Keratinocyte (primary cell): ENCODE measurements around the gene CASTOR1. TPM values are rescaled to one million over a fixed set of nuclear protein-coding genes. Genes with fewer than 3 reads are reported as not detected.

Source experiments
- DNase-seq: peaks from one replicate; pipeline ENCODE4 v3.0.0-alpha.2; 2011; ENCODE audit warnings: low read depth, missing footprints, low spot score
- FAIRE-seq: peaks from 2 replicates; lab custom pipeline; 2011; peaks lifted over from hg19 to GRCh38; lab: Jason Lieb, UNC
- H2AFZ ChIP-seq: 2 replicates; pipeline ENCODE4 v1.6.0; 2012; ENCODE audit warnings: low read length, control low read depth, inconsistent platforms; ENCODE audit not compliant: control insufficient read depth
- H3K27ac ChIP-seq: 2 replicates; pipeline ENCODE4 v1.5.1; 2011; ENCODE audit warnings: low read length; ENCODE audit not compliant: control insufficient read depth, insufficient read depth
- H3K27me3 ChIP-seq: 3 replicates; pipeline ENCODE4 v1.6.0; 2011; ENCODE audit warnings: low read length; ENCODE audit not compliant: control insufficient read depth, insufficient read depth; ENCODE audit errors: extremely low read depth
- H3K36me3 ChIP-seq, 2 experiments: 2 replicates in 1 of 2; 3 replicates in 1 of 2; pipeline ENCODE4 v1.5.1; 2011; ENCODE audit warnings: low read length in 2 of 2, mild to moderate bottlenecking in 1 of 2; ENCODE audit not compliant: control insufficient read depth in 2 of 2, insufficient read depth in 2 of 2; ENCODE audit errors: extremely low read depth in 1 of 2
- H3K4me1 ChIP-seq: 3 replicates; pipeline ENCODE4 v1.5.1; 2011; ENCODE audit warnings: low read length; ENCODE audit not compliant: control insufficient read depth, insufficient read depth; ENCODE audit errors: extremely low read depth
- H3K4me2 ChIP-seq: 3 replicates; pipeline ENCODE4 v1.6.0; 2011; ENCODE audit warnings: low read depth, low read length; ENCODE audit not compliant: control insufficient read depth, insufficient read depth; ENCODE audit errors: extremely low read depth
- H3K4me3 ChIP-seq, 3 experiments: fragments of 200-600 bp in 1 of 3; sonication (generic) in 1 of 3; 2 replicates in 2 of 3; 3 replicates in 1 of 3; pipeline ENCODE4 v1.5.1; 2011 to 2016; ENCODE audit warnings: low read length in 3 of 3, mild to moderate bottlenecking in 3 of 3, control low read depth in 2 of 3, inconsistent platforms in 1 of 3, low read depth in 1 of 3, mixed read lengths in 1 of 3, mixed run types in 1 of 3, moderate library complexity in 1 of 3; ENCODE audit not compliant: control insufficient read depth in 2 of 3, insufficient read depth in 2 of 3; ENCODE audit errors: extremely low read depth in 1 of 3
- H3K79me2 ChIP-seq: 2 replicates; pipeline ENCODE4 v1.6.0; 2012; ENCODE audit warnings: low read length; ENCODE audit not compliant: control insufficient read depth, insufficient read depth
- H3K9ac ChIP-seq: 3 replicates; pipeline ENCODE4 v1.6.0; 2011; ENCODE audit warnings: low read length; ENCODE audit not compliant: control insufficient read depth, insufficient read depth; ENCODE audit errors: extremely low read depth
- H3K9me1 ChIP-seq: 3 replicates; pipeline ENCODE4 v1.6.0; 2011; ENCODE audit warnings: low read length; ENCODE audit not compliant: control insufficient read depth, insufficient read depth; ENCODE audit errors: extremely low read depth
- H3K9me3 ChIP-seq: 2 replicates; pipeline ENCODE4 v1.5.1; 2012; ENCODE audit warnings: low read depth, low read length; ENCODE audit not compliant: control insufficient read depth
- H4K20me1 ChIP-seq: 3 replicates; pipeline ENCODE4 v1.6.0; 2011; ENCODE audit warnings: low read length; ENCODE audit not compliant: control insufficient read depth, insufficient read depth; ENCODE audit errors: extremely low read depth
- CTCF ChIP-seq, 3 experiments: IDR thresholded peaks in 1 of 3; conservative IDR thresholded peaks in 1 of 3; optimal IDR thresholded peaks in 1 of 3; 2 replicates in 2 of 3; 3 replicates in 1 of 3; pipeline versions ENCODE3 to v1.5.1; 2011; ENCODE audit warnings: low read length in 3 of 3, mild to moderate bottlenecking in 3 of 3, moderate library complexity in 2 of 3, control low read depth in 1 of 3, inconsistent platforms in 1 of 3; ENCODE audit not compliant: insufficient read depth in 2 of 3; ENCODE audit errors: extremely low read depth in 1 of 3
- EZH2 ChIP-seq: IDR thresholded peaks from one replicate; pipeline ENCODE4 v1.6.1; 2012; ENCODE audit warnings: inconsistent platforms, mild to moderate bottlenecking, low read length, moderate library complexity
- dilution Hi-C: fragments of 300-500 bp; cut with MboI; formaldehyde crosslinking; loops from one replicate; pipeline ENCODE4 v1.7.0; 2020; ENCODE audit warnings: low sequenced_read_pairs; ENCODE audit not compliant: extremely low pct_ligation_motif_present
- polyA plus RNA-seq, 5 experiments: library from polyadenylated mRNA; depleted of rRNA in 3 of 5; stranded (reverse) in 3 of 5; stranded (forward) in 1 of 5; unstranded in 1 of 5; fragments of >200 nt; gene quantifications; 1 replicate in 1 of 5; 2 replicates in 3 of 5; 3 replicates in 1 of 5; pipeline versions ENCODE4 v1.2.1 to v1.2.3, GENCODE V29; 2011 to 2012; ENCODE audit warnings: missing spikeins in 2 of 5, low read depth in 1 of 5, low replicate concordance in 1 of 5

The CASTOR1 gene
- polyA plus RNA-seq, 1 donor (not counting 4 experiments of a cell fraction or from before 2014, with no cell fraction given) = 9.1 TPM

DNA sequence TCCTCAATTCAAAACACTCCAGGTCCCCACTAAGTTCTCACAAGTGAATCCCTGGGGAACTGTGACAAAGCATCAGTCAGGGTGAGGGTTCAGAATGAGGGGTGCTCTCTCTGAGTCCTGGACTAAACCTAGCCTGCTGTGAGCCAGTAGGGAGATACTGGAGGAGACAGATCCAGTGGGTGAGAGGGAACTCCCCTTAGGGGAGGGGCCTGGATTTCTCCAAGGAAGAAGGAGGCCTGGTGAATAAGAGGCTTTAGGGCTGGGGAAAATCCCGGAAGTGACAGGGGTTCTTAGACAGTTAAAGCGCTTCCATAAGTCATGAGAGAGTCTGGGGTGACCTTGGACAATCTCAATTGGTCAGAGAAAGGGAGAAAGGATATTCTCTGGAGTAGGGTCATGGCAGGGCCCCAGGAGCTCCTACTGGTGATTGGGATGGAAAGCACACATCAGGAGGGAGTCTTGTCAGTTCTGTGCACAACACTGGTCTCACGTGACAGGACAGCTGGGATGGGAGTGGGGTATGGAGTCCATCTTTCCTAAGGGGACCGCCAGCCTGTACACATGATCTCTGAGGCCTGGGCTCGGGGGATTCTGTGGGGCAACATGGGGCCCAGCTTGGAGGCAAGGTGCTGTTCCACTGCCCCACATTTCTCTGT, 35.9 kb upstream of the CASTOR1 start:
- Histone ChIP-seq H3K4me3 (peak overlapping the region; percentile 80 to 91 (median 81)), H3K4me1 (peaks cover 41% of the 10 kb centered on the region), H3K9me3 (no peaks in the 10 kb centered on the region), H3K36me3 (peaks cover 5 to 22% of the 10 kb centered on the region in 2 experiments), H3K9me1 (peaks cover 8% of the 10 kb centered on the region), H3K4me2 (peak overlapping the region; percentile 97), H3K79me2 (peaks cover 46% of the 10 kb centered on the region), H4K20me1 (peaks cover 4% of the 10 kb centered on the region), H3K9ac (peak overlapping the region; percentile 83), H3K27ac (peak overlapping the region; percentile 74), H2AFZ (no peak overlapping the region), H3K27me3 (no peaks in the 10 kb centered on the region)
- DNase-seq = peak; percentile 54
- TF ChIP-seq CTCF (optimal IDR thresholded peaks at IDR 0.05 in 1 of 3, IDR thresholded peaks at IDR 0.05 in 1 of 3, conservative IDR thresholded peaks at IDR 0.05 in 1 of 3; ENCODE audit: extremely low read depth in 1 of 3, insufficient read depth in 2 of 3, low read length in 3 of 3) (no peak), EZH2 (no peak)
- FAIRE-seq = peak; percentile 97
- dilution Hi-C loops = no loop called here

DNA sequence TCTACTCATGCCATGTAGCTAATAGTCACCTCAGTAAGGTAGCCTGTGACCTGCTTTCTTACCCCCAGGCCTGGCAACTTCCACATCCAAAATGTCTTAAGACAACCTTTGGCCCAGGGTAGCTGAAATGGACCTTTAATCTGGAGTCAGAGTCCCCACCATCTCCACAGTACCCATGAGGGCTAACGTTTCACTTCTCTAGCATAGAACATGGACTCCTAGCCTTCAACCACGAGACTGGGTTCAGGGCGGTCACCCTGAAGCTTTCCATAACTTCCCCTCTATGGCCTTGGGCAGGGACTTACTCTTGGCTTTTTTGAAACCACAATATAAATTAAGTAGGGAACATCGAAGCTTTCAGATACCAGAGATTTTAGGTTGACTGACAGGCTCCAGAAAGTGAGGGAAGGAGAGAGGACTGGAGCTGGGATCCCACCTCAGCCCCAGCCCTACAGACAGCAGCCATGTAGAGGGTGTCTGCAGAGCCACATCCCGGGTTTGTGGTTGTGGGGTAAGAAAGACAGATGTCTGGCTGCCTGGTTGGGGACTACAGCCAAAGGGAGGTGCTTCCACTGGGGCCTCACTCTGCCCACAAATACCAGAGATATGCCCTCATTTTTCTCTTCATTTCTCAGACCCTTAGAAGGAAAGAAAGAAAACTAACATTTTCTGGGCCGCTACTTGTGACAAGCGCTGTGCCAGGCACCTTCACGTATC, 34.9 kb upstream of the CASTOR1 start:
- Histone ChIP-seq H3K4me3 (peak overlapping the region in 2 of 3 experiments; percentile 50 to 91), H3K9ac (peak overlapping the region; percentile 83), H3K4me2 (peak overlapping the region; percentile 97), H4K20me1 (peaks cover 4% of the 10 kb centered on the region), H3K9me1 (peaks cover 8% of the 10 kb centered on the region), H3K27me3 (no peaks in the 10 kb centered on the region), H3K36me3 (peaks cover 11 to 22% of the 10 kb centered on the region in 2 experiments), H3K4me1 (peaks cover 41% of the 10 kb centered on the region), H3K79me2 (peaks cover 54% of the 10 kb centered on the region), H3K9me3 (no peaks in the 10 kb centered on the region), H2AFZ (no peak overlapping the region), H3K27ac (peak overlapping the region; percentile 74)
- DNase-seq (no peak), FAIRE-seq (peak; percentile 32)
- TF ChIP-seq EZH2 (no peak), CTCF (optimal IDR thresholded peaks at IDR 0.05 in 1 of 3, IDR thresholded peaks at IDR 0.05 in 1 of 3, conservative IDR thresholded peaks at IDR 0.05 in 1 of 3; ENCODE audit: extremely low read depth in 1 of 3, insufficient read depth in 2 of 3, low read length in 3 of 3) (no peak)
- dilution Hi-C loops = no loop called here
